ENCODE data around the gene TMCO1.
"Not testable (repeated sequence)": the region's sequence is repeated elsewhere in the genome, so short reads cannot be mapped to it uniquely, and the experiment has no call there.

Gene TMCO1

GRCh38 chr1:165683848-165684485, 84.7 kb downstream of the TMCO1 start:
- no peak for DNase-seq

GRCh38 chr1:165680773-165681172, 87.9 kb downstream of the TMCO1 start:
- not testable (repeated sequence) for DNase-seq

- DNase-seq, result no peak
Observed at GRCh38 chr1:165680303-165680702, 88.4 kb downstream of the TMCO1 start.

- no peak for DNase-seq
Observed at GRCh38 chr1:165679282-165680036, 89.2 kb downstream of the TMCO1 start.

GRCh38 chr1:165678509-165678908, 90.2 kb downstream of the TMCO1 start:
- DNase-seq, result no peak
